ENCODE data around the gene BFSP2. TPM values are rescaled to one million over a fixed set of nuclear protein-coding genes. Genes with fewer than 3 reads are reported as not detected.
A peak's percentile ranks its signal among the peaks of the same experiment; 100 is the strongest.

The BFSP2 gene
- total RNA-seq, 1 experiment from 2014 or later, result 0.67 TPM

DNA sequence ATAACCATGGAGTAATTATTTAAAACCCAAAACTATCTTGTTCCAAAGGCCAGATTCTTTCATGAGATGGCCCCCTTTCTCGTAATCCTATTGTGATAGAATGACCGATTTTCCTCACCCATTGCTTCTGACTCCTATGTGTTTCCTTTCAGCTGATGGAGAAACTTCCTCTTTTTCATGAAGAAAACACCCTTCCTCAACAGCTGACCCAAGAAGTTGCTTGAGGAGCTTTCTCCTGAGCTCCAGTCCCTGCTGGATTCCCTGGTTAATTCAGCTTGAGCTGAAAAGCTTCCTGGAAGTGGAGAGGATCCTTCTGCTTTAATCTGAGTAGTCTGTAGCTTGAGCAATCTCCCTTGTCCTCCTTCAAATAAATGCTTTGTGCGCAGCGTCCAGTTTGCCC lies 75.0 kb downstream of the BFSP2 start:
- Histone ChIP-seq H3K9me3 (ENCODE audit: control insufficient read depth, insufficient read depth, low read depth, low read length) (no peaks in the 10 kb centered on the region), H3K4me1 (ENCODE audit: control insufficient read depth, insufficient read depth, low read length) (peaks cover 20% of the 10 kb centered on the region), H3K4me3 (ENCODE audit: low read depth in 2 of 2, low read length in 2 of 2) (no peak overlapping the region), H3K27ac (ENCODE audit: low read length) (peak overlapping the region; percentile 85), H3K27me3 (ENCODE audit: control insufficient read depth, insufficient read depth, low read length) (no peaks in the 10 kb centered on the region), H3K36me3 (ENCODE audit: control insufficient read depth, insufficient read depth, low read length) (no peaks in the 10 kb centered on the region)
- intact Hi-C loops (cut with micrococcal nuclease; ENCODE audit: unreplicated experiment) (no loop called here), in situ Hi-C loops (cut with HindIII; ENCODE audit: low pct_unique_long_range_greater_than_20kb, low sequenced_read_pairs) (no loop called here)
- ATAC-seq (no peak), DNase-seq (ENCODE audit: low read depth, low spot score) (no peak)
- BruUV-seq (replicated peaks), result no TSS peak
- TF ChIP-seq TCF7L2 (IDR thresholded peaks at IDR 0.05; ENCODE audit: low read depth, low read length) (no peak), SIN3A (IDR thresholded peaks at IDR 0.05; ENCODE audit: borderline replicate concordance, insufficient read depth, low read depth, low read length) (no peak), POLR2AphosphoS5 (IDR thresholded peaks at IDR 0.05; ENCODE audit: low read depth, low read length) (no peak)
- TF ChIP-seq, protein P1, sequence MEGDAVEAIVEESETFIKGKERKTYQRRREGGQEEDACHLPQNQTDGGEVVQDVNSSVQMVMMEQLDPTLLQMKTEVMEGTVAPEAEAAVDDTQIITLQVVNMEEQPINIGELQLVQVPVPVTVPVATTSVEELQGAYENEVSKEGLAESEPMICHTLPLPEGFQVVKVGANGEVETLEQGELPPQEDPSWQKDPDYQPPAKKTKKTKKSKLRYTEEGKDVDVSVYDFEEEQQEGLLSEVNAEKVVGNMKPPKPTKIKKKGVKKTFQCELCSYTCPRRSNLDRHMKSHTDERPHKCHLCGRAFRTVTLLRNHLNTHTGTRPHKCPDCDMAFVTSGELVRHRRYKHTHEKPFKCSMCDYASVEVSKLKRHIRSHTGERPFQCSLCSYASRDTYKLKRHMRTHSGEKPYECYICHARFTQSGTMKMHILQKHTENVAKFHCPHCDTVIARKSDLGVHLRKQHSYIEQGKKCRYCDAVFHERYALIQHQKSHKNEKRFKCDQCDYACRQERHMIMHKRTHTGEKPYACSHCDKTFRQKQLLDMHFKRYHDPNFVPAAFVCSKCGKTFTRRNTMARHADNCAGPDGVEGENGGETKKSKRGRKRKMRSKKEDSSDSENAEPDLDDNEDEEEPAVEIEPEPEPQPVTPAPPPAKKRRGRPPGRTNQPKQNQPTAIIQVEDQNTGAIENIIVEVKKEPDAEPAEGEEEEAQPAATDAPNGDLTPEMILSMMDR (IDR thresholded peaks at IDR 0.05), result no peak
- TF ChIP-seq, protein P2, sequence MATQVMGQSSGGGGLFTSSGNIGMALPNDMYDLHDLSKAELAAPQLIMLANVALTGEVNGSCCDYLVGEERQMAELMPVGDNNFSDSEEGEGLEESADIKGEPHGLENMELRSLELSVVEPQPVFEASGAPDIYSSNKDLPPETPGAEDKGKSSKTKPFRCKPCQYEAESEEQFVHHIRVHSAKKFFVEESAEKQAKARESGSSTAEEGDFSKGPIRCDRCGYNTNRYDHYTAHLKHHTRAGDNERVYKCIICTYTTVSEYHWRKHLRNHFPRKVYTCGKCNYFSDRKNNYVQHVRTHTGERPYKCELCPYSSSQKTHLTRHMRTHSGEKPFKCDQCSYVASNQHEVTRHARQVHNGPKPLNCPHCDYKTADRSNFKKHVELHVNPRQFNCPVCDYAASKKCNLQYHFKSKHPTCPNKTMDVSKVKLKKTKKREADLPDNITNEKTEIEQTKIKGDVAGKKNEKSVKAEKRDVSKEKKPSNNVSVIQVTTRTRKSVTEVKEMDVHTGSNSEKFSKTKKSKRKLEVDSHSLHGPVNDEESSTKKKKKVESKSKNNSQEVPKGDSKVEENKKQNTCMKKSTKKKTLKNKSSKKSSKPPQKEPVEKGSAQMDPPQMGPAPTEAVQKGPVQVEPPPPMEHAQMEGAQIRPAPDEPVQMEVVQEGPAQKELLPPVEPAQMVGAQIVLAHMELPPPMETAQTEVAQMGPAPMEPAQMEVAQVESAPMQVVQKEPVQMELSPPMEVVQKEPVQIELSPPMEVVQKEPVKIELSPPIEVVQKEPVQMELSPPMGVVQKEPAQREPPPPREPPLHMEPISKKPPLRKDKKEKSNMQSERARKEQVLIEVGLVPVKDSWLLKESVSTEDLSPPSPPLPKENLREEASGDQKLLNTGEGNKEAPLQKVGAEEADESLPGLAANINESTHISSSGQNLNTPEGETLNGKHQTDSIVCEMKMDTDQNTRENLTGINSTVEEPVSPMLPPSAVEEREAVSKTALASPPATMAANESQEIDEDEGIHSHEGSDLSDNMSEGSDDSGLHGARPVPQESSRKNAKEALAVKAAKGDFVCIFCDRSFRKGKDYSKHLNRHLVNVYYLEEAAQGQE (IDR thresholded peaks at IDR 0.05; ENCODE audit: insufficient read depth in 1 of 2, low read depth in 2 of 2, low read length in 1 of 2), result no peak
- ChIA-PET CTCF (no interaction called here), POLR2A (no interaction called here)

DNA sequence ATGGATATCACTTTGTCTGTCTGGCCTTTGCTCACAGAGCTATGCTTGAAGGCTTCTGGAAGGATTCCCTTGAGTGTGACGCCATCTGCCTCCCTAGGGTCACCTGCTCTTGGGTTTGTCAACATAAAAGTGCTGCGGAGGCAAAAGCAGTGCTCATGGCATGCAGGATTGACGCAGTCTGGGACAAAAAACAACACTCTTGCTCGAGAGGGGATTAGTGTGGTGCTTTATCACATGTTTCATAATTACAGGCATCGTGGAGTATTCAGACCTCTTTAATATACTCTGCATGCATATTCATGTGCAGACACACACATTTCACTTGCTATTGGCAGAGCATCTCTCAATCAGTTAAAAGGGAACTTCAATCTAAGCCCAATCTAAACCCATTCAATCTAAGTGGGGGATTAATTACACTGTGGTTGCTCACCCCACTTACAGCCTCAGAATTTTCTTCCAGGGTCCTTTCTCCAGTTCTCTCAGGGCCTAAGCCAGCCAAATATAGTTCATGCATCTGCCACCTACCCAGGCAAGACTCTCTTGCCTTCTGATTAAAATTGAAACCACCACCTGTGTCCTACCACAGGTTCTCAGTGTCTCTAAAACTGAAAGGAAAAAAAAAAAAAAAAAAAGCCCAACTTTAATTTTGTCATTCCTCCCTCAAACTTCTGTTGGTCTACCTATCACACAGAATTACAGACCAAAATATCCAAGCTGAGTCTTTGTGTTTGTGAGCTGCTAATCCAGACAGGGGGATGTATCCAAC lies 75.6 kb downstream of the BFSP2 start:
- intact Hi-C loops (cut with micrococcal nuclease; ENCODE audit: unreplicated experiment), result no loop called here
- in situ Hi-C loops (cut with HindIII; ENCODE audit: low pct_unique_long_range_greater_than_20kb, low sequenced_read_pairs), result no loop called here
- Histone ChIP-seq H3K27ac (ENCODE audit: low read length) (peak overlapping the region; percentile 85), H3K27me3 (ENCODE audit: control insufficient read depth, insufficient read depth, low read length) (no peaks in the 10 kb centered on the region), H3K36me3 (ENCODE audit: control insufficient read depth, insufficient read depth, low read length) (no peaks in the 10 kb centered on the region), H3K4me3 (ENCODE audit: low read depth in 2 of 2, low read length in 2 of 2) (no peak overlapping the region), H3K9me3 (ENCODE audit: control insufficient read depth, insufficient read depth, low read depth, low read length) (no peaks in the 10 kb centered on the region), H3K4me1 (ENCODE audit: control insufficient read depth, insufficient read depth, low read length) (peaks cover 20% of the 10 kb centered on the region)
- TF ChIP-seq SIN3A (IDR thresholded peaks at IDR 0.05; ENCODE audit: borderline replicate concordance, insufficient read depth, low read depth, low read length) (no peak), POLR2AphosphoS5 (IDR thresholded peaks at IDR 0.05; ENCODE audit: low read depth, low read length) (no peak), TCF7L2 (IDR thresholded peaks at IDR 0.05; ENCODE audit: low read depth, low read length) (no peak)
- TF ChIP-seq, protein P1 (IDR thresholded peaks at IDR 0.05), result no peak
- TF ChIP-seq, protein P2 (IDR thresholded peaks at IDR 0.05; ENCODE audit: insufficient read depth in 1 of 2, low read depth in 2 of 2, low read length in 1 of 2), result no peak
- ChIA-PET POLR2A (no interaction called here), CTCF (no interaction called here)
- no peak for ATAC-seq
- BruUV-seq (replicated peaks), result no TSS peak
- DNase-seq (ENCODE audit: low read depth, low spot score), result no peak

Measured in Panc1 (cell line).